ENCODE results near the gene PRKAR2A. TPM values are rescaled to one million over a fixed set of nuclear protein-coding genes. Genes with fewer than 3 reads are reported as not detected.

The PRKAR2A gene
- total and polyA plus RNA-seq, 2 experiments from 2014 or later, result 13.5 to 30.2 TPM

DNA sequence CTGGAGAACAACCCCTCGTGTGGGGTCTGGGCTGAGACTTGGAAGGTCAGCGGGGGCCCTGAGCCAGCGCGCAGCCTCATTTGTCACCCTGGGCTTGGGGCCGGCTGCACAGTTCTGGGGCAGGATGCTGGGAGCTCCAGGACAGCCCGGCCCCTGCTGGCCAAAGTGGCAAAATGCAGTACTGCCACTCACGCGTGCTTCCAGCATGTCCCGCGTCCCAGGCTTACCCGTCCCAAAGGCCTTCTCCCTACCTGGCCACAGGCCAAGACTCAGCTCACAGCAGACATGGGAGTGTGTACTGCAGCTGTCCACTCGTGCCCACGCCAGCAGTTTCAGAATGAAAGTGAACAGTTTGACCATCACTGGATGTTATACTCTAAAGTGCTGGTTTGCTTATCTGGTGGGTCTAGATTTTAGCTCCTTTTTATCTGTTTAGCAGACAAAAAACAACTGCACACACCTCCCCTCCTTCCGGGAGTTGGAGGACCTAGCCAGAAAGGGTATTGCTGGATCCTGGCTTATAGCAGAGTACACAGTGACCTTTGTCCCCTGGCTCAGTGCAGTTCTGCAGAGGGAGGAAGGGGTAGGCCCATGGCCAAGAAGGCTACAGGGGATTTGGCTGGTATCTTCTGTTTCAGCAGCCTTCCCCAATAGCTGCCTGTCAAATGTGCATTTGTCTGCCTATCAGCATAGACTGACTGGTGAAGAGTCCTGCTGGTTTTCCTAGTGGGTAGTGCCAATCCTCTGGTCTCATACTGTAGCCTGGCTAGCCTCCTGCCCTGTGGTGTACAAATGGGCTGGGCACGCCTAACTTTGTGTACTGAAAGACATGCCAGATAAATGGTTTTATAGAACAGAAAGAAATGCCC, 107.5 kb downstream of the PRKAR2A start:
- no peak overlapping the region for H3K27ac ChIP-seq (ENCODE audit: low read depth)
- no peaks in the 10 kb centered on the region; the same call in 2 of the 3 replicates for H3K36me3 Mint-ChIP-seq (ENCODE audit: low read depth)
- no peaks in the 10 kb centered on the region for H3K4me1 Mint-ChIP-seq
- no peaks in the 10 kb centered on the region for H4K20me1 ChIP-seq (replicated peaks; ENCODE audit: insufficient read depth)
- peaks cover 9% of the 10 kb centered on the region for H3K27me3 Mint-ChIP-seq (ENCODE audit: insufficient read depth, low read depth, poor library complexity)
- peak; percentile 94 for DNase-seq (ENCODE audit: low spot score)
- H3F3A ChIP-seq (replicated peaks; ENCODE audit: low read depth), result no peaks in the 10 kb centered on the region
- H3K9me3 Mint-ChIP-seq, result peaks cover 2% of the 10 kb centered on the region; the same call in 1 of the 3 replicates
- H3K4me2 ChIP-seq, result no peak overlapping the region
- no peaks in the 10 kb centered on the region for H3K9me2 ChIP-seq (ENCODE audit: insufficient read depth)
- no peak overlapping the region for H3K4me3 ChIP-seq
- no peak overlapping the region for H3K4me3 Mint-ChIP-seq
- H2AFZ ChIP-seq, result peak overlapping the region; percentile 99
- no peaks in the 10 kb centered on the region for H3K27me3 ChIP-seq (ENCODE audit: insufficient read depth)
- H3K36me3 ChIP-seq (ENCODE audit: insufficient read depth), result no peaks in the 10 kb centered on the region
- H3K27ac Mint-ChIP-seq, result no peak overlapping the region
- peak; percentile 99 for ATAC-seq
- no peak for TF ChIP-seq ZNF114 (CRISPR knock-in tag; IDR thresholded peaks at IDR 0.05)
- TF ChIP-seq, protein P1, sequence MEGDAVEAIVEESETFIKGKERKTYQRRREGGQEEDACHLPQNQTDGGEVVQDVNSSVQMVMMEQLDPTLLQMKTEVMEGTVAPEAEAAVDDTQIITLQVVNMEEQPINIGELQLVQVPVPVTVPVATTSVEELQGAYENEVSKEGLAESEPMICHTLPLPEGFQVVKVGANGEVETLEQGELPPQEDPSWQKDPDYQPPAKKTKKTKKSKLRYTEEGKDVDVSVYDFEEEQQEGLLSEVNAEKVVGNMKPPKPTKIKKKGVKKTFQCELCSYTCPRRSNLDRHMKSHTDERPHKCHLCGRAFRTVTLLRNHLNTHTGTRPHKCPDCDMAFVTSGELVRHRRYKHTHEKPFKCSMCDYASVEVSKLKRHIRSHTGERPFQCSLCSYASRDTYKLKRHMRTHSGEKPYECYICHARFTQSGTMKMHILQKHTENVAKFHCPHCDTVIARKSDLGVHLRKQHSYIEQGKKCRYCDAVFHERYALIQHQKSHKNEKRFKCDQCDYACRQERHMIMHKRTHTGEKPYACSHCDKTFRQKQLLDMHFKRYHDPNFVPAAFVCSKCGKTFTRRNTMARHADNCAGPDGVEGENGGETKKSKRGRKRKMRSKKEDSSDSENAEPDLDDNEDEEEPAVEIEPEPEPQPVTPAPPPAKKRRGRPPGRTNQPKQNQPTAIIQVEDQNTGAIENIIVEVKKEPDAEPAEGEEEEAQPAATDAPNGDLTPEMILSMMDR (conservative IDR thresholded peaks at IDR 0.05; ENCODE audit: low read depth in 2 of 2), result peak; percentile 70 to 91
- H3K4me1 ChIP-seq (ENCODE audit: insufficient read depth), result no peaks in the 10 kb centered on the region
- no peaks in the 10 kb centered on the region for H3K79me2 ChIP-seq (replicated peaks; ENCODE audit: insufficient read depth)

DNA sequence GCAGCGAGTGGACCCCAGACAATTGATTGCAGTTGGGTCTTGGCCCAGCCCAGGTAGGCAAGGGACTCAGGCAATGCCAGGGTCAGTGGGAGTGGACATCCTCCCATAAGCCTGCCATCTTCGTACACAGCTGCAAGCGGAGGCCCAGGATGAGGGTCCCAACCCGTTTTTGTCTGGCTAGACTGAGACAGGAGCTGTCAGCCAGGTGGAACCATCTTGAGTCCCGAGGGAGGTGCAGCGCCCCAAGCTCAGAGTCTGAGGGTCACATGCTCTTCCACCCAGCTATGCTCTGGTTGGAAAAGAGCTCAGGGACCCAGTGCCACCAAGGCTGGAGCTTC, 108.1 kb downstream of the PRKAR2A start:
- H3F3A ChIP-seq (replicated peaks; ENCODE audit: low read depth), result no peaks in the 10 kb centered on the region
- H3K79me2 ChIP-seq (replicated peaks; ENCODE audit: insufficient read depth), result no peaks in the 10 kb centered on the region
- Mint-ChIP-seq H3K4me3 (no peak overlapping the region), H3K36me3 (ENCODE audit: low read depth) (no peaks in the 10 kb centered on the region), H3K4me1 (no peaks in the 10 kb centered on the region), H3K9me3 (peaks cover 5% of the 10 kb centered on the region; the same call in 1 of the 3 replicates), H3K27ac (no peak overlapping the region), H3K27me3 (ENCODE audit: insufficient read depth, low read depth, poor library complexity) (peaks cover 9% of the 10 kb centered on the region)
- H2AFZ ChIP-seq, result peak overlapping the region; percentile 99
- no peaks in the 10 kb centered on the region for H3K36me3 ChIP-seq (ENCODE audit: insufficient read depth)
- no peaks in the 10 kb centered on the region for H3K27me3 ChIP-seq (ENCODE audit: insufficient read depth)
- H3K27ac ChIP-seq (ENCODE audit: low read depth), result no peak overlapping the region
- H4K20me1 ChIP-seq (replicated peaks; ENCODE audit: insufficient read depth), result no peaks in the 10 kb centered on the region
- no peaks in the 10 kb centered on the region for H3K9me2 ChIP-seq (ENCODE audit: insufficient read depth)
- H3K4me1 ChIP-seq (ENCODE audit: insufficient read depth), result no peaks in the 10 kb centered on the region
- ATAC-seq (peak; percentile 44), DNase-seq (ENCODE audit: low spot score) (no peak)
- H3K4me3 ChIP-seq, result no peak overlapping the region
- no peak overlapping the region for H3K4me2 ChIP-seq
- TF ChIP-seq, protein P2, sequence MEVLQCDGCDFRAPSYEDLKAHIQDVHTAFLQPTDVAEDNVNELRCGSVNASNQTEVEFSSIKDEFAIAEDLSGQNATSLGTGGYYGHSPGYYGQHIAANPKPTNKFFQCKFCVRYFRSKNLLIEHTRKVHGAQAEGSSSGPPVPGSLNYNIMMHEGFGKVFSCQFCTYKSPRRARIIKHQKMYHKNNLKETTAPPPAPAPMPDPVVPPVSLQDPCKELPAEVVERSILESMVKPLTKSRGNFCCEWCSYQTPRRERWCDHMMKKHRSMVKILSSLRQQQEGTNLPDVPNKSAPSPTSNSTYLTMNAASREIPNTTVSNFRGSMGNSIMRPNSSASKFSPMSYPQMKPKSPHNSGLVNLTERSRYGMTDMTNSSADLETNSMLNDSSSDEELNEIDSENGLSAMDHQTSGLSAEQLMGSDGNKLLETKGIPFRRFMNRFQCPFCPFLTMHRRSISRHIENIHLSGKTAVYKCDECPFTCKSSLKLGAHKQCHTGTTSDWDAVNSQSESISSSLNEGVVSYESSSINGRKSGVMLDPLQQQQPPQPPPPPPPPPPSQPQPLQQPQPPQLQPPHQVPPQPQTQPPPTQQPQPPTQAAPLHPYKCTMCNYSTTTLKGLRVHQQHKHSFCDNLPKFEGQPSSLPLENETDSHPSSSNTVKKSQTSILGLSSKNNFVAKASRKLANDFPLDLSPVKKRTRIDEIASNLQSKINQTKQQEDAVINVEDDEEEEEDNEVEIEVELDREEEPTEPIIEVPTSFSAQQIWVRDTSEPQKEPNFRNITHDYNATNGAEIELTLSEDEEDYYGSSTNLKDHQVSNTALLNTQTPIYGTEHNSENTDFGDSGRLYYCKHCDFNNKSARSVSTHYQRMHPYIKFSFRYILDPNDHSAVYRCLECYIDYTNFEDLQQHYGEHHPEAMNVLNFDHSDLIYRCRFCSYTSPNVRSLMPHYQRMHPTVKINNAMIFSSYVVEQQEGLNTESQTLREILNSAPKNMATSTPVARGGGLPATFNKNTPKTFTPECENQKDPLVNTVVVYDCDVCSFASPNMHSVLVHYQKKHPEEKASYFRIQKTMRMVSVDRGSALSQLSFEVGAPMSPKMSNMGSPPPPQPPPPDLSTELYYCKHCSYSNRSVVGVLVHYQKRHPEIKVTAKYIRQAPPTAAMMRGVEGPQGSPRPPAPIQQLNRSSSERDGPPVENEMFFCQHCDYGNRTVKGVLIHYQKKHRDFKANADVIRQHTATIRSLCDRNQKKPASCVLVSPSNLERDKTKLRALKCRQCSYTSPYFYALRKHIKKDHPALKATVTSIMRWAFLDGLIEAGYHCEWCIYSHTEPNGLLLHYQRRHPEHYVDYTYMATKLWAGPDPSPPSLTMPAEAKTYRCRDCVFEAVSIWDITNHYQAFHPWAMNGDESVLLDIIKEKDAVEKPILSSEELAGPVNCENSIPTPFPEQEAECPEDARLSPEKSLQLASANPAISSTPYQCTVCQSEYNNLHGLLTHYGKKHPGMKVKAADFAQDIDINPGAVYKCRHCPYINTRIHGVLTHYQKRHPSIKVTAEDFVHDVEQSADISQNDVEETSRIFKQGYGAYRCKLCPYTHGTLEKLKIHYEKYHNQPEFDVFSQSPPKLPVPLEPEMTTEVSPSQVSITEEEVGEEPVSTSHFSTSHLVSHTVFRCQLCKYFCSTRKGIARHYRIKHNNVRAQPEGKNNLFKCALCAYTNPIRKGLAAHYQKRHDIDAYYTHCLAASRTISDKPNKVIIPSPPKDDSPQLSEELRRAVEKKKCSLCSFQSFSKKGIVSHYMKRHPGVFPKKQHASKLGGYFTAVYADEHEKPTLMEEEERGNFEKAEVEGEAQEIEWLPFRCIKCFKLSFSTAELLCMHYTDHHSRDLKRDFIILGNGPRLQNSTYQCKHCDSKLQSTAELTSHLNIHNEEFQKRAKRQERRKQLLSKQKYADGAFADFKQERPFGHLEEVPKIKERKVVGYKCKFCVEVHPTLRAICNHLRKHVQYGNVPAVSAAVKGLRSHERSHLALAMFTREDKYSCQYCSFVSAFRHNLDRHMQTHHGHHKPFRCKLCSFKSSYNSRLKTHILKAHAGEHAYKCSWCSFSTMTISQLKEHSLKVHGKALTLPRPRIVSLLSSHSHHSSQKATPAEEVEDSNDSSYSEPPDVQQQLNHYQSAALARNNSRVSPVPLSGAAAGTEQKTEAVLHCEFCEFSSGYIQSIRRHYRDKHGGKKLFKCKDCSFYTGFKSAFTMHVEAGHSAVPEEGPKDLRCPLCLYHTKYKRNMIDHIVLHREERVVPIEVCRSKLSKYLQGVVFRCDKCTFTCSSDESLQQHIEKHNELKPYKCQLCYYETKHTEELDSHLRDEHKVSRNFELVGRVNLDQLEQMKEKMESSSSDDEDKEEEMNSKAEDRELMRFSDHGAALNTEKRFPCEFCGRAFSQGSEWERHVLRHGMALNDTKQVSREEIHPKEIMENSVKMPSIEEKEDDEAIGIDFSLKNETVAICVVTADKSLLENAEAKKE (CRISPR knock-in tag; IDR thresholded peaks at IDR 0.05), result no peak
- TF ChIP-seq ZNF331 (CRISPR knock-in tag; IDR thresholded peaks at IDR 0.05; ENCODE audit: low read depth) (no peak), JUNB (IDR thresholded peaks at IDR 0.05; ENCODE audit: unreplicated experiment) (no peak), NANOG (IDR thresholded peaks at IDR 0.05; ENCODE audit: borderline replicate concordance) (no peak), CREB1 (CRISPR knock-in tag; IDR thresholded peaks at IDR 0.05; ENCODE audit: low read depth) (no peak), POLR2AphosphoS5 (IDR thresholded peaks at IDR 0.05; ENCODE audit: low read depth) (no peak)
- TF ChIP-seq, protein P3, sequence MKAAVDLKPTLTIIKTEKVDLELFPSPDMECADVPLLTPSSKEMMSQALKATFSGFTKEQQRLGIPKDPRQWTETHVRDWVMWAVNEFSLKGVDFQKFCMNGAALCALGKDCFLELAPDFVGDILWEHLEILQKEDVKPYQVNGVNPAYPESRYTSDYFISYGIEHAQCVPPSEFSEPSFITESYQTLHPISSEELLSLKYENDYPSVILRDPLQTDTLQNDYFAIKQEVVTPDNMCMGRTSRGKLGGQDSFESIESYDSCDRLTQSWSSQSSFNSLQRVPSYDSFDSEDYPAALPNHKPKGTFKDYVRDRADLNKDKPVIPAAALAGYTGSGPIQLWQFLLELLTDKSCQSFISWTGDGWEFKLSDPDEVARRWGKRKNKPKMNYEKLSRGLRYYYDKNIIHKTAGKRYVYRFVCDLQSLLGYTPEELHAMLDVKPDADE (IDR thresholded peaks at IDR 0.05), result no peak
- TF ChIP-seq, protein P1 (conservative IDR thresholded peaks at IDR 0.05; ENCODE audit: low read depth in 2 of 2), result no peak
